Activated CD4-positive, alpha-beta T cell treated with anti-CD3 and anti-CD28 coated beads, Interleukin-10, Interleukin-2, amounts not matched to agents 100 ng/mL and 50 ng/mL, durations not matched to agents 16 hours and 8 hours (primary cell): ENCODE data around the gene PMAIP1.
"Not testable (repeated sequence)": the region's sequence is repeated elsewhere in the genome, so short reads cannot be mapped to it uniquely, and the experiment has no call there.

Experiments used
- DNase-seq: peaks from one replicate; pipeline ENCODE4 v3.0.0-alpha.2; 2020

PMAIP1 gene

GRCh38 chr18:59885579-59886163 is 14.1 kb upstream of the PMAIP1 start:
- DNase-seq: peak; percentile 86

- not testable (repeated sequence) for DNase-seq
Measured at GRCh38 chr18:59886399-59886798, 13.4 kb upstream of the PMAIP1 start.

- DNase-seq: no peak
Measured at GRCh38 chr18:59892123-59892522, 7.7 kb upstream of the PMAIP1 start.

GRCh38 chr18:59893971-59894370 is 5.8 kb upstream of the PMAIP1 start:
- no peak for DNase-seq

- DNase-seq: no peak
Measured at GRCh38 chr18:59897321-59897954, 2.4 kb upstream of the PMAIP1 start.

GRCh38 chr18:59898093-59898492 is 1.7 kb upstream of the PMAIP1 start:
- DNase-seq: no peak

- peak; percentile 34 for DNase-seq
Measured at GRCh38 chr18:59898609-59899297, 1.0 kb upstream of the PMAIP1 start.

- peak; percentile 88 for DNase-seq
Measured at GRCh38 chr18:59900222-59901128, 679 bp downstream of the PMAIP1 start.

GRCh38 chr18:59902131-59902992 is 2.6 kb downstream of the PMAIP1 start:
- peak; percentile 76 for DNase-seq

GRCh38 chr18:59902993-59903610 is 3.3 kb downstream of the PMAIP1 start:
- DNase-seq: no peak

GRCh38 chr18:59904011-59904601 is 4.3 kb downstream of the PMAIP1 start:
- no peak for DNase-seq

- no peak for DNase-seq
Measured at GRCh38 chr18:59905686-59906091, 5.9 kb downstream of the PMAIP1 start.

- no peak for DNase-seq
Measured at GRCh38 chr18:59906203-59906602, 6.4 kb downstream of the PMAIP1 start.

GRCh38 chr18:59907172-59907571 is 7.4 kb downstream of the PMAIP1 start:
- peak; percentile 63 for DNase-seq

- no peak for DNase-seq
Measured at GRCh38 chr18:59907660-59908059, 7.9 kb downstream of the PMAIP1 start.

GRCh38 chr18:59908799-59909198 is 9.0 kb downstream of the PMAIP1 start:
- peak; percentile 35 for DNase-seq

GRCh38 chr18:59909289-59910036 is 9.7 kb downstream of the PMAIP1 start:
- DNase-seq: no peak

- no peak for DNase-seq
Measured at GRCh38 chr18:59910967-59911366, 11.2 kb downstream of the PMAIP1 start.

GRCh38 chr18:59911600-59911999 is 11.8 kb downstream of the PMAIP1 start:
- DNase-seq: no peak

GRCh38 chr18:59912007-59912550 is 12.3 kb downstream of the PMAIP1 start:
- DNase-seq: no peak
